VCaP (cell line): Measurements from ENCODE around the gene LCN12.

ENCODE experiments used
- H3K27ac ChIP-seq: fragments of 450-650 bp; 2 replicates; pipeline ENCODE4 v1.5.1; 2017
- TF ChIP-seq, protein P1 (sequence below): fragments of 450-650 bp; conservative IDR thresholded peaks from 2 replicates; pipeline ENCODE4 v1.5.1; 2017; ENCODE audit warnings: mild to moderate bottlenecking, moderate library complexity

Gene LCN12

DNA sequence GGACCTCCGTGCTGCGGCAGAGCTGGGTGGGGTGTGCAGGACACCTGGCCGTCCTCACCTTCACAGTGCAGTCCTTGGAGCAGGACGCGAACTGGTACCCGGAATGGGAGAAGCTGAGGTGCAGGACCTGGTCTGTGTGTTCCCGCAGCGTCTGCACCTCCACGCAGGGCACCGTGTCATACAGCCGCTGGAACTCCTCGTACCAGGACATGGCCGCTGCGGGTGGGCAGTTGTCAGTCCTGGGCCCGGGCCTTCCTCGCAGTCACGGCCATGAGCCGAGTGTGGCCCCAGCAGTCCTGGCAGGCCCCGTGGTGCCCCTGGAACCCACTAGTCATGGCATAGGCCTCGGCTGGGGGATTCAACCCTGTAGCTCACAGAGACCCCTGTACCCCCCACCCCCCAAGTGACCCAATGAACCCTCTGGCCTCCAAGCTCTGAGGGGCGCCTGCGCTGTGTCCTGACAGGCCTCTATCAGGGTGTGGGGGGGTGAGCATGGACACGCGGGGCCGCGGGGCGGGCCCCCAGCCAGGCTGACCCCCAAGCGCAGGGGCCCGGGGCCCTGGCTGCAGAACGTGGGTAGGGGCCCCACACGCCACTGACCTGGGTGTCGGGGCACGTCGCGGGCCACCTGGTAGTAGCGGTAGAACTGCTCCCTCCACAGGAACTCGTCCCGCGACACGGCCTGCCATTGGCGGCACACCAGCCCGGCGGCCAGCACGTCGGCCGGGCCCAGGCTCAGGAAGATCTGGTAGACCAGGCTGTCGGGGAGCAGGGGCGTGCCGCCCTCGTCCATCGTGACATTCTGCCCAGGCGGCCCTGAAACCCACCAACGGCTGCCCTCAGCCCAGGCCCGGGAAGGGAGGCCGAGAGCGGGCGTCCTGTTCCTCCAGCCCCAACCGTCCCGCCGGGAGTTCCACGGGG, 8.5 kb upstream of the LCN12 start:
- peak overlapping the region; percentile 97 for H3K27ac ChIP-seq
- TF ChIP-seq, protein P1, sequence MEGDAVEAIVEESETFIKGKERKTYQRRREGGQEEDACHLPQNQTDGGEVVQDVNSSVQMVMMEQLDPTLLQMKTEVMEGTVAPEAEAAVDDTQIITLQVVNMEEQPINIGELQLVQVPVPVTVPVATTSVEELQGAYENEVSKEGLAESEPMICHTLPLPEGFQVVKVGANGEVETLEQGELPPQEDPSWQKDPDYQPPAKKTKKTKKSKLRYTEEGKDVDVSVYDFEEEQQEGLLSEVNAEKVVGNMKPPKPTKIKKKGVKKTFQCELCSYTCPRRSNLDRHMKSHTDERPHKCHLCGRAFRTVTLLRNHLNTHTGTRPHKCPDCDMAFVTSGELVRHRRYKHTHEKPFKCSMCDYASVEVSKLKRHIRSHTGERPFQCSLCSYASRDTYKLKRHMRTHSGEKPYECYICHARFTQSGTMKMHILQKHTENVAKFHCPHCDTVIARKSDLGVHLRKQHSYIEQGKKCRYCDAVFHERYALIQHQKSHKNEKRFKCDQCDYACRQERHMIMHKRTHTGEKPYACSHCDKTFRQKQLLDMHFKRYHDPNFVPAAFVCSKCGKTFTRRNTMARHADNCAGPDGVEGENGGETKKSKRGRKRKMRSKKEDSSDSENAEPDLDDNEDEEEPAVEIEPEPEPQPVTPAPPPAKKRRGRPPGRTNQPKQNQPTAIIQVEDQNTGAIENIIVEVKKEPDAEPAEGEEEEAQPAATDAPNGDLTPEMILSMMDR = no peak

DNA sequence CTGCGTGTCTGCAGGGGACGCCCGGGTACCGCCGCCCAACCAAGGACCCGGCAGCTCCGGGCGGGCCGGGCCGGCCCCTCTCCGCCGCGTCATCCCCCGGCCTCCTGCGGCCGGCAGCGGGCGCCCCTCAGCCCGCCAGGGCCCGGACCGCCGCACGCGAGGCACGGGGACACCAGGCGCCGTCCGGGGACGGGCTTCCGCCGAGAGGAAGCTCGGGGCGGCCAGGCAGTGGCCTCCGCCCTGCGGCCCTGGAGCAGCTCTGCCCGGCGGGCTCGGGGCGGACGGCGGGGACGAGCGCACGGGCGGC, 7.9 kb upstream of the LCN12 start:
- H3K27ac ChIP-seq = peak overlapping the region; percentile 97
- TF ChIP-seq, protein P1 = no peak

- TF ChIP-seq, protein P1 = peak; percentile 100
- peak within 1 kb of the TSS; percentile 97 for H3K27ac ChIP-seq
Measured at GRCh38 chr9:136944519-136945332, 7.3 kb upstream of the LCN12 start, which contains the start of the genes C8G and FBXW5. C8G (plus strand) TSS chr9:136945243; CDS start chr9:136945321, 78 bp downstream. FBXW5 (minus strand) TSS chr9:136944738; CDS start chr9:136944083, 655 bp downstream.

- no peak overlapping the region; the same call in 1 of the 2 replicates for H3K27ac ChIP-seq
- TF ChIP-seq, protein P1 = no peak
Measured at GRCh38 chr9:136945333-136946227, 6.5 kb upstream of the LCN12 start.

- TF ChIP-seq, protein P1 = no peak
- no peak overlapping the region for H3K27ac ChIP-seq
Measured at GRCh38 chr9:136946228-136947027, 5.6 kb upstream of the LCN12 start.

GRCh38 chr9:136947028-136947891, 4.8 kb upstream of the LCN12 start:
- TF ChIP-seq, protein P1 = no peak
- H3K27ac ChIP-seq = peak overlapping the region; percentile 97; the same call in 1 of the 2 replicates
